Renal cortical epithelial cell (primary cell): ENCODE data around the gene PTCSC3. TPM values are rescaled to one million over a fixed set of nuclear protein-coding genes. Genes with fewer than 3 reads are reported as not detected.

ENCODE experiments used
- DNase-seq: peaks from one replicate; pipeline ENCODE4 v3.0.0-alpha.2; 2011; ENCODE audit warnings: low read depth
- total RNA-seq: library from RNA; depleted of rRNA; stranded (reverse); fragments of >200 nt; gene quantifications from 2 replicates; pipeline ENCODE4 v1.2.3, GENCODE V29; 2014

PTCSC3 gene
- not detected in 2 replicates for total RNA-seq

DNA sequence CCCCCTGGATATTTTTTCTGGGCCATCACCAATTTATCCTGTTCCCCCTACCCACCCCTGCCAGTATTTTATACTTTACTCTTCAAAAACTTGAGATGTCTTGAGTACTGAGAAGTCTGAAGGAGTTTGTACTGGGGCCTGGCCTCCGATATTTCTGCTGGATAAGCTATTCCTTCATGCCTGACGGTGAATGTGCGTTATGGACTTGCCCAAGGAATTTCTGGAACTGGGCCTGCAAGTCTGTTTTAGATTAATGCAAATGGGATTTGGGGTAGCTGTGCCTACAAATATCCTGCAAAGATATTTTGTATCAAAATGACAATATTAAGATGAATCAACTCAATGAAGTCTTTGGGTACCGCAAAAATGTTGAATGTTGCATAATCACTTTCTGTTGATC lies at the start of gene PTCSC3:
Gene PTCSC3 (minus strand): TSS at position 199 of the 400 bp plus-strand sequence.
- DNase-seq: peak; percentile 33

DNA sequence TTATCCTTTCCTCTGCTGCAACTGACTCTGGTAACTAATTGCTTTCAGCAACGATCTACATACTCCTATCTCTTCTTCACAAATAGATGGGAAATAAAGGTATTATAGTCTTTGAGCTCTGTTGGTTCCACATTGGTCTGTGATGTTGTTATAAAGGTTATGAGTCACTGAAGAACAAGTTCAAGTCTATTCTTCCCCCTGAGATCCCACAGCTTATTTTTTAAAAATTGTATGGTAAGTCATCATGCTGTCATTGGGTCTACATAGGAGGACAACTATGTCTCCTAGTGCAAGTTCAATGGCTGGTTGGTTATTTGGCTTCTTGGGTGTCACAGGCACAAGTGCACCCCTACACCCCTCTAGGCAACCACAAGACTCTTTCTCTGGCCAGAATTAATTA lies 49.6 kb upstream of the PTCSC3 start:
- DNase-seq: no peak

DNA sequence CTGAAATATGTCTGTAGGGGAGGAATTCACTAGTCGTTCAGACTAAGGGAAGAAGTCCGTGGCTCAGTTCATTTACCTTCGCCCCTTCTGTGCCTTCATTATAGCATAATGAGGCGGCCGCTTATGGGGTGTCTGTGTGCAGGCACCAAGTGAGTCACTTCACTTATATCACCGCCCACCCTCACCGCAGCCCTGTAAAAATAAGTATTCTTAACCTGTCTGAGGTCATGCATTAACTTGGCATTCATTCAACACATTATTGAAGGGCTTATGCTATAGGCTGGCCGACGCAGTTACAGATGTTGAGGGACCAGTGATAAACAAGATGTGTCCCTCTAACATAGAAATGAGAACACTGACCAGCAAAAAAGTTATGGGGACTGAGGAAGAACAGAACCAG lies 47.7 kb upstream of the PTCSC3 start:
- no peak for DNase-seq

DNA sequence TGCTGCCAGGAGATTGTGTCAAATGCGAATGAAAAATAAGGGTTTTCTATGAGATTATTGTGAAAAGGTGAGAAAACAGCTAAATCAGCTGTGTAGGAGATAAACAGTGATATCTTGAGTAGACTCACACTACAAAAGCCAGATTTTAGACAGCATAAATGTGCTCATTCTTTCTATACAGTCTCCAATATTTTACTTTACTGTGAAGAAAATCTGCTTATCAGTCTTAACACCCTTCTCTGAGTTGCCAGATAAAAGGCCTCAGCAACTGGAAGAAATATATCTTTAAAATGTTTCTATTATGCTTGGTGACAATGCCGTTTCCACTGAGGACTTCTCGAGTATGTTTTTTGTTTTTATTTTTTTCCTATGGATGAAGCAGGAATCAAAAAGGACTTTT lies 47.0 kb upstream of the PTCSC3 start:
- no peak for DNase-seq

DNA sequence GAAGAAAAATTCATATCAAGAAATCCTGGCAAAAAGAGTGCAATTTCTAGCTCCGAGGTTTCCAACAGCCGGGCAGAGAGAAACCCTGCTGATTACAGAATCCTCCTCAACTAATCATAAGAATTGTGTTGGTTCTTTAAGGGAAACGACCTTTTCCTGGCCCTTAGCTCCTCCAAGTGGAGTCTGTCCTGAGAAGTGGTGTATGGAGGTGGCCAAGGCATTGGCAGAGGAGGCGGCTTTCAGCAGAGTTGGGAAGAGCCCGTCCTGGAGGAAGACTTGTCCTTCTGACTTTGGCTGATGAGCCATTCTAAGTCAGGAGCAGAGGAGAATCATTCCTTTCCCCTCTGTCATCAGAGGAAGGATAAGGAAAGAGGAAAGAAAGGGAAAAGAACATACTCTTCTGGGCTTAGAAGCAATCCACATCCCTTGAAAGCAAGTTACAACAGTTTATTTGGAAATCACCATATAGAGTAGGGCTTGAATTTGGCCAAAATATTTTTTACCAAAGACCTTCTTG lies 46.5 kb upstream of the PTCSC3 start:
- no peak for DNase-seq

DNA sequence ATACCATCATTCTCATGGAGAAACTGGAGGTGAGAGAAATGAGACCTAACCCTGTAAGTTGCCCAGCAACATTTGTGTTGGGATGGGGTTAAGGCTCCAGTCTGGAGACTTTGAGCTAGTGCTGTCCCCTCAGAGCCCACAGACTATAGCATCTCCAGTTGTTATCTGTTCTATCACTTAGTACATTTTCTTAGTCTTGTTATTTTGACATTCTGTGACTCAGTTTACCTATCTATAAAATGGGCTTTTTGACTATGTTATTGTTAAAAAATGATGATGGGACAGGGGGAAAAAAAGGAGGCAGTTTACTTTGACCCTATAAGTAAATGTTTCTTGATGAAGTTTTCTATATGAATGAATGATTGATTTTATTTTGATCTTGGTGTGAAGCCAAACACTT lies 45.8 kb upstream of the PTCSC3 start:
- no peak for DNase-seq

DNA sequence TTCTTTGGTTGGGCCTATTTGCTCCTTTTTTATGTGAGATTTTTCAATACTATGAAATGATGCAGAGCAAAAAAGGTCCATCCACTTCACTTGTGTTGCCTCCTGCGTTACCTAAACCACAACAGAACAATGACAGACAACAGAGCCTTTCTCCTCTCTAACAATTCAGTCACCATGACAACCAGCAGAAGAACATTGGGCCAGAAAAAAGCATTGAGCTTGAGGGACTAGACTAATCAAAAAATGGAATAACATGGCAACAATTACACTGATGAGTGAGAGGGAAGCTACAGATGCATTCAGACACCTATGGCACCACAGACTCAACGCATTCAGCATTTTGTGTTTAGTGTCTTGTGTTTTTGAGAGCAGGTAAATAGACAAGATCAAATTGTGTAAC lies 44.6 kb upstream of the PTCSC3 start:
- peak; percentile 43 for DNase-seq

DNA sequence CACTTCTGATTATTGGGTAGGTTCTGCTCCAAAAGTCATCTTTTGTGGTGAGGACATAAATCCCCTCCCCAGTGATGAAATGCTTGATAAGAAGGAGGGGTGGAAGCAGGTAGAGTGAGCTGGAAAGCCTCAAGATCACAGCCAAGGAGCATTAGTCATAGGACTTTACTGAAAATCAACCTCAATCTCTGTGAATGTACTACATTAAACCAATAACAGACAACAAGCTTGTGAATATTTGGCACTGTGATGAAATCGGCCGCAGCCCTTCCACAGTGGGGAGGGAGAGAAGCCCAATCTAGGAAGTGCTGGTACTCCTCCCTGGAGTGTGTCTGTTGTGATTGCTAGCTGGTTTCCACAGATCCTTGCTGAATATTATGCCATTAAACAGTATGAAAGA lies 41.2 kb upstream of the PTCSC3 start:
- DNase-seq: peak; percentile 96

DNA sequence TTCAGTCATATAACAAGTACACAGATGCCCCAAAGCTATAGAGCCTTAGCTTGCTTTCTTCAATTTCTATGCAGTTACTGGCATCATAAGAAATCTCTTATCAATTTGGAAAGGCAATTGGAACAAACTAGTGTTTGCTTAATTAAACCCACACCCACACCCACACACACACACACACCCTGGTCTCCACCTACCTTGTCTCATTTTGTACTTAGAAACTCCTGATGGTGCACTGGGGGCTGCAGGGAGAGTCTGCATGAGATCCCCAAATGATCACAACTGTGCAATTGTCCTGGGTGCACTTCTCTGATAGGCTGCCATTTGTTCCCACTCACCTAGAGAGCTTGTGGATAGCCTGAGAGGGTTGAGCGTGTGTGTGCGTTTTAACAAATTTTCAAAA lies 40.5 kb upstream of the PTCSC3 start:
- no peak for DNase-seq

DNA sequence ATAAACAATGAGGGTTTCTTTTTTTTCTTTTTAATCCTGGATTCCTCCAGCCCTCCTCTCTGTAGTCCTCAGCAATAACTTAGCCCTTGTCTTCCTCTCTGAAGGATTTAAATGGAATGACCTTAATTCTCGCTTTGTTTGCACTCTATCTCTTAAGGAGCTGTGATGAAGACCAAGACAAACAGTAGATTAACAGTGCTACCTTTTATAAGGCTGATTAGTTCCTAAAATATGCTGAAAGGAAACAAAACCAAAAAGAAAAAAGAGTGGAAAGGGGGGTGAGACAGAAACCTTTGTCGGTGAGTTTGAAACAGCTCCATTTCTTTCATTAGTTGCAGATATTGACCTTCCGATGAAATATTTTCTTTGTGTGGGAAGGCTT lies 38.7 kb upstream of the PTCSC3 start:
- no peak for DNase-seq

DNA sequence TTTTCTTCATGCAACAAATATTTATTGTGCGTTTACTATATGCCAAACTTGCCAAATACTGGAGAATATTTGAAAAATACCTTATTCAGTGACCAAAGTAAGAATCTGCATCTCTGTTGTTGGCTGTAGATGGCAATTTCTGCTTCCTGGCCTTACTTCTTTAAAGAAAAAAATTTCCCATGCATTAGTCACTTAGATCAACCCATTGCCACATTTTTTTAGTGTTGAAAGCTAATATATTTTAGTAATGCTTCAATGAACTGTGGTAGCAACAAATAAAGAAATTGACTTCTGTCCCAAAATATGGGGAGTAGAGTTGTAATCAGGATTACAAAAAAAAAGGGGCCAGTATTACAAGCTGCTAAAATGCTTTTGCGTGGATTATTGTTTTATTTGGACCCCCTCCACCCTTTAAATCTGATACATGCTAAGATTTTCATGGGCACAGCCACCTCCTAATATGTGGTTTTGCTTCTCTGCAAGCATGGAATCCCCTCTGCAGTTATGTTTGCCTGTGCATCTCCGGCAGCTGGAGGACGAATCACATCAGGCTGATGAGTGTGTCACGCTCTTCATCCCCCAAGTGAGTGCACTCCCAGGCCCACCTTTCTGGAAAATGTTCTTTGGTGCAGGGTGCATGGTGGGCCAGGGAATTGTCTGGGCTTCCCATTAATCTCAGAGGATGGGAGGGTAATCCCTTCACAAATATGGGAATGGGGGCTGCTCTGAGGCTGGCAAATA lies 38.1 kb upstream of the PTCSC3 start:
- peak; percentile 88 for DNase-seq

DNA sequence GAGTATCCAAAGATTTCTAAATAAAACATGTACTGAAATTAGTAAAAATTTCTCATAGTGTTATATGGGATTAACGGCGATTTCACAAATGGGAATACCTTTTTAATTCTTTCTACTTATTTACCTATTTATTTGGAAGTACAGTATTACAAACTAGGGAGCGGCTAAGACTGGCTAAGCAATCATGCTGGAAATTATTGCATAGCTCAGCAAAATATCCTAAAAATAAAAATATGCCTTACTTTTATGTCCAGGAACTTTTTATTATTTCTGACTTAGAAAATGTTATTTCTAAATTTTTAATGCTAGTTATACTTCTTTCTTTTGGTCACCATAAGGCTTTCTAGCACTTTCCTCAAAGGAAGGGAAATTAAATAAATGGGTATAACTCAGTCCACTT lies 36.5 kb upstream of the PTCSC3 start:
- no peak for DNase-seq

DNA sequence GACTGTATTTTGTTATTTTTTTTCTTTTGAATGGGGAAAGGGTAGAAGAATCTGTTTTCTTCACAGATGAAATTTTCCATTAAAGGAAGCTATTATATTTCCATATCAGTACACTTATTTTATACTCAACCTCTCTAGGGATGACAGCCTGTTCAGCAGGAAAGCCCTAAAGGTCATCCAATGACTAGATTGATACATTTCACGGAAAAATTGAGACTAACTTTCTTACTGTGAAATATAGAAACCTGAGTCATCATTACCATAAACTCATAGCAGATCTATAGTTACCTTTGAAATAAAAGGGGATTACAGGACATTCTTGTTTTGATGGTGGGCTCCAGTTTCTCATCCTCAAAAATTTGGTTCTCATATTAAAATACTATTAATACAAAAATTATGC lies 36.1 kb upstream of the PTCSC3 start:
- DNase-seq: no peak

DNA sequence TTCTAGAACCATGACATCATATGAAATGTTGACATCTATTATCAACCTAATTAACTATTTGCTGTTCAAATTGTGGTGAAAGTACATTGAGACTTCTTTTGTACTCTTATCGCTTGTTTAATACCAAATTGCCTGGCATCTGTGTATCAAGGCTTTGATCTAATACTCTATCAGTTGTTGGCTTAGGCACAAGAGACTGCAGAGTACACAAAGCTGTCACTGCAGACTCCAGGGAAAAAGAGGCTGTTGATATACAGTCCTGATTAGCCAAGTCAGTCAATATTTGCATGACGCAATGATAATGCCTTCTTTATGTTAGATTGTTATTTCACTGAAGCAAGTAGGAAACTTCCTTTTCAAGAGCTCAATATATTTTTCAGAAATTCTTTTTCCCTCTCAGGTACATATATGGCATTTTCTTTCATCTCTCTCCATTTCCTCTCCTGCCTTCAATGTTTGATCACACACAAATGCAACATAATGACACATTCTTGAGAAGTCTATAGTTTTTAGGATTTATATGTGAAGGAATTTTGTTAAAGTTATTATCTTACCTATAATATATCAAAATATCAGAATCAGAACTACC lies 32.3 kb upstream of the PTCSC3 start:
- DNase-seq: no peak

DNA sequence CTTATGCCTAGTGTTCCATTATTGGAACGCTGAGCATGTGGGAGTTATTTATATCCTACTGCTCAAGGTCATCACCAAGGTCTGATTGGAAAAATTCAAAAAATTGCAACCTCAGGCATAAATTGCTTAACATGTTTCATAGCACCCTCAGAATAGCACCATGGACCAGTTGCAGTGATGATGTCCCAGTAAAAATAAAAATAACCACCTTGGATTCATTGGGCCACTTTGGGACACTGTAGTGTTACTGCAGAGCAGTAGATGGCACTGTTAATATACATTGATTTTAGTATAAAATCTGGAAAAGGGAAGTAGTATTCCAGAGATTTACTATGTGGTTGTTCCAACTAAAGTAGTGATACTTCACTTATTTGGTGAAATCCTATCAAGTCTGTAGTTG lies 31.0 kb upstream of the PTCSC3 start:
- peak; percentile 29 for DNase-seq

DNA sequence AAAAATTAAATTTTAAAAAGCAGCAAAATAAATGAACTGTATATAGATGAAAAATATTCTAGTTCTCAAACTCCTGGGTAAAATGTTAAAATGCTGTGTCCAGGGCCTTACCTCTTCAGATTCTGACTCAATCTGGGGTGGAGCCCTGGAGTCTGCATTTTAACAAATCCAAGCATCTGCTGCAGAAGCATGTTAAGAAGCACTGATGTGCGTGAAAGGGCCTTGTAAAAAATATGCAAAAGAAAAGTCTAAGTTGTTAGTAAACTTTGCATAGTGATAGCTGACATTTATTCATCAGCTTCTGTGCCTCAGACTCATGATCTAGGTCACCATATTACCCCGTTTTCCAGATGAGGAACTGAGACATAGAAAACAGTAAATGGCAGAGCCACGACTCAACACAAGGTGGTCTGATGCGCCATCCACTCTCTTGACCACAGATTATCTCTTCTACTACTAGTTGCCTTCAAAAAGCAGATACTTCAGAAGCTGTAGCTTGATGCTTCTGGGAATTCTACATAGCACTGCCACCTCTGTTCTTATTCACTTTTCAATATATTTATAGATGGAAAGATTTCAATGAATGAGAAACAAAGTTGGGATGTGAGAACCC lies 28.0 kb upstream of the PTCSC3 start:
- DNase-seq: no peak

DNA sequence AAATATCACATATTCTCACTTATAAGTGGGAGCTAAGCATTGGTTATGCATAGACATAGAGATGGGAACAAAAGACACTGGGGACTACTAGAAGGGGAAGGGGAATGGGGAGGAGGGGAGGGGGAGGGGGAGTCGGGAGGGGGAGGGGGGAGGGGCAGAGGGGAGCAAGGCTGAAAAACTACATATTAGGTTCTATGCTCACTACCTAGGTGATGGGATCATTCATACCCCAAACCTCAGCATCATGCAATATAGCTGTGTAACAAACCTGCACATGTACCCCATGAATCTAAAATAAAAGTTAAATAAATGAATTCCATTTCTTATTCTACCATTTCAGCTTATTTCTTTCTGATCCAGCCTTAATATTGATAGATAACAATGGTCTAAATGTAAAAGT lies 21.9 kb upstream of the PTCSC3 start:
- DNase-seq: no peak

DNA sequence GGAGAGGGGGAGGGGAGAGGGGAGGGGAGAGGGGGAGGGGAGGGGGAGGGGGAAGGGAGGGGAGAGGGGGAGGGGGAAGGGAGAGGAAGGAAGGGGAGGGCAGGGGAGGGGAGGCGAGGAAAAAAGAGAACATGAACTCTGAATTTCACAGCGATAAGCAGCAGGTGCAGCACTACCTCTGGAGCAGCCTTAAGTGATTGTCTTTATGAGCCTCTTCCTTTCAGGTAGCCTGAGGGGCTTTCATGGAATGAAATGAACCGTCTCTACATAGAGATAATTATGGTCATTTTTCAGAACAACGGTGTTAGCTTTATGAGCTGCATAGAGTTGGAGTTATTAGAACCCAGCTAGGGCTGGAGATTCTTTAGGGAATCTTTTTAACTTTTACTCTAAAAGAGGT lies 18.1 kb upstream of the PTCSC3 start:
- no peak for DNase-seq

DNA sequence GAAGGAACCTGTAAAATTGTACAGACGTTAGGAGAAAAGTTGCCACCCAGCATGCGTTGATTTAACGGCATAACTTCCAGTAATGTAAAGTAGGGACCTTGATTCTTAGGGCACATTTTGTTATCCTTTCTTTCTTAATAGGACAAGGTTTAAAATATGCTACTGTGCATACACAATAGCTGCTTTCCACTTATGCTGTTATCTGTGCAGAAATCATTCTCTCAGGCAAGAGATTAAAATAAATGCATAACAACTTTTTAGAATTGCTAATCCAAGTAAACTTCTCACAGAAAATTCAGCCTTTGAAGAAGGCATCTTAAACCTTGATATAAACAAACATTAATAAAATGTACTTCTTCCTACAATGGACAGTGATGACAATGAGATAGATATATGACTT lies 16.0 kb upstream of the PTCSC3 start:
- DNase-seq: no peak

DNA sequence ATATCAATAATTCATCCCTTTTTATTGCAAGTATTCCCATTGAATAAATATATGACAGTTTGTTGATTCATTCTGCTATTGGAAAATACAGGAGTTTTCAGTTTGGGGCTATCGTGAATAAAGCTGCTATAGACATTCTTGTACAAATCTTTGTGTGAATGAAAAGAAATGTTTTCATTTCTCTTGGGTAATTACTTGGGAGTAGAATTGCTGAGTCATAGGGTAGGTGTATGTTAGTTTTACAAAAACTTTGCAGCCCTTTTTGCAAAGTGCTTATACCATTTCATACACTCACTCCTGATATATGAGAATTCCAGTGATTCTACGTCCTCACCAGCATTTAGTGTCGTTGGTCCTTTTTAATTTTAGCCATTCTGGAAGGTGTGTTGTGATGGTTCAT lies 6.9 kb upstream of the PTCSC3 start:
- DNase-seq: peak; percentile 56

DNA sequence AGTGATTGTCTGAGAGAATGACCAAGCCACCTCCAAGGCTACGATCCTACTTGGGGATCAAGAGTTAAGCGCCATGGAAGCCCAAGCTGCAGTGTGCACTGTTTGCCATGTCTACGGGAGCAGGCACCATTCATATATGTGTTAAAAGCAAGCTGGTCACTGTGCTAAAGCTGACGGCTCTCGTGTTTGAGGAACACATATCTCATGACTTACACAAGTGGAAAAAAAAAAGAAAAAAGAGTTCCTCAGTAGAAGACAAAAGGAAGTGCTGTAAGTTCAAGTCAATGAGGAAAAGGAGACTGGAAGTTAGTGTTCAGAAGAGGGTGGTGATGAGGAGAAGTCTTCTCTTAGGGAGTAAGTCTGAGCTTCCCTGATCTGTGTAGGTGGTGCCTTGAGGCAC lies 4.9 kb upstream of the PTCSC3 start:
- DNase-seq: no peak

DNA sequence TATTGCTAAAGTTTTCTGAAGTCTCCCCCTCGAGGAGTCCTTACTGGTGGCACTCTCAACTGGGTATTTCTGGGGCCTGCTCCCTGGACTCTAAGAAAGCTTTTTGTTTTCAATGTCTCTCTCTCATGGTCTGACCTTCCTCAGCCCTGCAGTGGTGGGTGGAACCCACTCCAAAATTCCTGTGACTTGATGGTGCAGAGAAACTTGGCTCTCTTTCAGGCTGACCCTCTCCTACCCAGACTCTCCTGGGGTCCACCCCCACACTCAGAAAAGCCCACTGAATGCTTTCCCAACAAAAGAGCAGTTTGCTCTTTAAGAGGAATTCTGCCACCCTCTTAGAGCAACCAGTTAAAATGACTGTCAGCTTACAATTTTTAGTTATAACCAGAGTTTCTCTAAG lies 967 bp upstream of the PTCSC3 start:
- peak; percentile 74 for DNase-seq

DNA sequence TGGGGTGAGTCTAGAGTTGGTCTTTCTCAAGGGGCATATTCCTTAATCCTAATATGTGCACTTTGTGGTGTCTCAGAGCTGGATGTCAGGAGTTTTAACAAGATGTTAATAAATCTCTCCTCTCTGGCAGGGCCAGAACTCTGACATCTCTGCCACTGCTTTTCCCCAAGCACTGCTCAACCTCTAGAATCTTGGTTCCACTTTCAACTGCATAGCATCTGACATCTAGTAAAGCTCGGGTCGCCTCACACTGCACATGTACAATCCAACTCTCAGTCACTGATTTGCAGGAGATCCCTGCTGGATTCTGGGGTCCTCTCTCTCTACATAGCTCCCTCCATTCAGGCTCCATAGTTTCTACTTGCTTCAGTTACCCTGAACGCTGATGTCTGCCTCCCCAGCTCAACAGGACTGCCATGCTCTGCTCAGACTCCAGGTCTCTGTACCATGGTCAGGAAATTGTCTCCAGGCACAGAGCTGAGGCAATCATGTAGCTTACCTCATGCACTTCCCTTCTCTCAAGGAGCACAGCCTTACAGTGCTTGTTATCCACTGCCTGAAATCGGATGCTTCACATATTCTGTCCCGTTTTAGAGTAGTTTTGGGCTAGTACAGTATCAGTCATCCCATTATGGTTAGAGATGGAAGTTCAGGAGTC lies 1.6 kb downstream of the PTCSC3 start:
- DNase-seq: no peak
